GM12872 (cell line): ENCODE measurements around the gene ZNF74.

Experiments used
- TF ChIP-seq, protein P1 (sequence below): IDR thresholded peaks from 3 replicates; pipeline ENCODE4 v1.5.1; 2011; ENCODE audit warnings: low read depth, mild to moderate bottlenecking, low read length, moderate library complexity; ENCODE audit not compliant: insufficient read depth

Gene ZNF74

DNA sequence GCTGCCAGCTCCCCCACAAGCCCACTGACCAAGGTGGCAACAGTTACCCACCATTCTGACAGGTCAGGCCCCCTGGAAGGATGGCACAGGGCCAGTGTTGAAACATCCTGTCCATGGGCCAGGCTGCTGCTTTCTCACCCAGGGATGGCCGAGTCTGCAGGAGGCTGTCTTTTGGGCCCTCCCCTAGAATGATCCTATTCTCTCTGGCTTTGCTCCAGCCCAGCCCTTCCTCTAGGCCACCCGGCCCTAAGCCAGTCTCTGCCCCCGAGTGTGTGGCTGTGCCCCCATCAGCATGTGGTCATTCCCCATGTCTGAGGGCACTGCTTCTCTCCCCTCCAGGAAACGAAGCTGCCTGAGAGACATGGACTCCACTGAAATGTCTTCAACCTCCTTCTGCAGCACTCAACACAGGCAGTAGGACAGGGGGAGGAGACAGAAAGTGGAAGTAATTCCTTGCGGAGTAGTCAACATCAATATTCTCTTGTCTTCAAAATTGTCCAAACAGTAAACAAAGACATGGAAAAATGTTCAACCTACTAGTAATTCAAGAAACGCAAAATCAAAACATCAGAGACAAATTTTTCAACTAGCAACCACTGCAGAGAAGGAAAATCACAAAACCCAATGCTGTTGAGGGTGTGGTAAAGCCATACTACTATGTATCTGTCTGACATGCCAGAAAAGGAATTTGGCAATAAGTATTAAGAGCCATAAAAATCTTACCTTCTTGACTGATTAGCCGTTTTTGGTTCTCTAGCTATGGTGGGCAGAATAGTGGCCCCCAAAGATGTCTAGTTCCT, 48.7 kb downstream of the ZNF74 start:
- TF ChIP-seq, protein P1, sequence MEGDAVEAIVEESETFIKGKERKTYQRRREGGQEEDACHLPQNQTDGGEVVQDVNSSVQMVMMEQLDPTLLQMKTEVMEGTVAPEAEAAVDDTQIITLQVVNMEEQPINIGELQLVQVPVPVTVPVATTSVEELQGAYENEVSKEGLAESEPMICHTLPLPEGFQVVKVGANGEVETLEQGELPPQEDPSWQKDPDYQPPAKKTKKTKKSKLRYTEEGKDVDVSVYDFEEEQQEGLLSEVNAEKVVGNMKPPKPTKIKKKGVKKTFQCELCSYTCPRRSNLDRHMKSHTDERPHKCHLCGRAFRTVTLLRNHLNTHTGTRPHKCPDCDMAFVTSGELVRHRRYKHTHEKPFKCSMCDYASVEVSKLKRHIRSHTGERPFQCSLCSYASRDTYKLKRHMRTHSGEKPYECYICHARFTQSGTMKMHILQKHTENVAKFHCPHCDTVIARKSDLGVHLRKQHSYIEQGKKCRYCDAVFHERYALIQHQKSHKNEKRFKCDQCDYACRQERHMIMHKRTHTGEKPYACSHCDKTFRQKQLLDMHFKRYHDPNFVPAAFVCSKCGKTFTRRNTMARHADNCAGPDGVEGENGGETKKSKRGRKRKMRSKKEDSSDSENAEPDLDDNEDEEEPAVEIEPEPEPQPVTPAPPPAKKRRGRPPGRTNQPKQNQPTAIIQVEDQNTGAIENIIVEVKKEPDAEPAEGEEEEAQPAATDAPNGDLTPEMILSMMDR: no peak

DNA sequence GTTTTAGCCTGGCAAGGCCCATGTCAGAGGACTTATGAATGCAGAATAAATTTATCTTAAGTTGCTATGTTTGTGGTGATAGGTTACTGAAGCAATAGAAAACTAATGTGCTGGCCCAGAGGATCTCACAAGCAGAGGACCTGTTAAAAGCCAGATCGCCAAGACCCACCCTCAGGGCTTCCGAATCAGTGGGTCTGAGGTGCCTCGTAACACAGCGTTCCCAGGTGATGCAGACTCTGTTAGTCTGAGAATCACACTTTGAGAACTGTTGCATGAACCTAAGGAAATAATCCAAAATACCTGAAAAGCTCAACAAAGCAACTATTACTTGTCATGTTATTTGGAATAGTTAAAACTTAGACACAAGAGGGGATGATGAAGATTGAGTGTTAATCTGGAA, 50.4 kb downstream of the ZNF74 start:
- TF ChIP-seq, protein P1: no peak

DNA sequence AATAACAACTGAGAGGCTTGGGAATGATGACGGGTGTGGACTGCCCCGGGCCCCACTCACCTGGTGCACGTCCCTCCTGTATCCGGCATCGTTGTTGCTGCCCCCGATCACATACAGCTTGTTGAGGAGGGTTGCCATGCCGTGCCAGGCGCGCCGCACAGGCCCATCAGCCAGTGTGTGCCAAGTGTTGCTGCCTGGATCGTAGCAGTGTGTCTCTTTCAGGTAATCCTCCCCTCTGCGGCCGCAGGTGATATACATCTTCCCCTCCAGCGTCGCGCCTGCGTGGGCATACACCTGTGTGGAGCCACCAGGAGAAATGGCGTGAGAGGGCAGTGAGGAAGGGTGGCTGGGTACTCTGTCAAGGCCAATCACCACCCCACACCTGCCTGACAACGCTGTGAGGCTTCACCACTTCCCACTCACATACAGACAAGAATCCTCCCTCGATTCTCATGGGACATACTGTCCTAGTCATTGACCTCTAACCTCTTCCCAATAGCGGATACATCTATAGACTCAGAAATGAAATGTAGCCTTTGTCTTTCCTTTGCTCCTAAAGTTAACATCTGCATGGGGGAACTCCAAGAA, 52.5 kb downstream of the ZNF74 start:
- TF ChIP-seq, protein P1: no peak

DNA sequence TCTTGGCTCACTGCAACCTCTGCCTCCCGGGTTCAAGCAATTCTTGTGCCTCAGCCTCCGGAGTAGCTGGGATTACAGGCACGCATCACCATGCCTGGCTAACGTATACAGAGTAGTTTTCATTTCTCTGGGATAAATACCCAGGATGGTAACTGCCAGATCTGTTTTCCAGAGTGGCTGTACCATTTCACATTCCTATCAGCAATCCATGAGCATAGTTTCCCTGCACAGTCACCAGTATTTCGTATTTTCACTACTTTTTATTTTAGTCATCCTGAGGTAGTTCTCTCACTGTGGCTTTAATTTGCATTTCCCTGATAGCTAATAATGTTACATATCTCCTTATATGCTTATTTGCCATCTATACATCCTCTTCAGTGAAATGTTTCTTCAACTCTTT, 54.7 kb downstream of the ZNF74 start:
- TF ChIP-seq, protein P1: no peak

DNA sequence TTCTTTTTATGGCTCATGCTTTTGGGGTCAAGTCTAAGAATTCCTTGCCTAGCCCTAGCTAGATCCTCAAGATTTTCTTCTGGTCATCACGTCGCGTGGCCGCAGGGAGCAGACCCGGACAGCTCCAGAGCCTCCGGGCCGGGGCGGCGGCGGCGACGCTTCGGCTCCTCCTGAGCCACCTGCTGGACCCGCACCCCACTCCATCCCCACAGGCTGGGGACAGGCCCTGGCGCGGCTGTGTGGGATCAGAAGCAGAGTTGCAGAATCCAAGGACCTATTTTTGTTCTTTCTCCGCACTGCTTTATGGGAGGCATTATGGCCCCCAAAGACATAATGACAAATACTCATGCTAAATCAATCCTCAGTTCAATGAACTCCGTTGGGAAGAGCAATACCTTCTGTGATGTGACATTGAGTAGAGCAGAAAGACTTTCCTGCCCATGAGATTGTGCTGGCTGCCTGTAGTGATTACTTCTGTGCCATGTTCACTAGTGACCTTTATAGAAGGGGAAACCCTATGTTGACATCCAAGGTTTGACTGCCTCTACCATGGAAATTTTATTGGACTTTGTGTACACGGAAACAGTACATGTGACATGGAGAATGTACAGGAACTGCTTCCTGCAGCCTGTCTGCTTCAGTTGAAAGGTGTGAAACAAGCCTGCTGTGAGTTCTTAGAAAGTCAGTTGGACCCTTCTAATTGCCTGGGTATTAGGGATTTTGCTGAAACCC, 56.0 kb downstream of the ZNF74 start:
- TF ChIP-seq, protein P1: no peak

DNA sequence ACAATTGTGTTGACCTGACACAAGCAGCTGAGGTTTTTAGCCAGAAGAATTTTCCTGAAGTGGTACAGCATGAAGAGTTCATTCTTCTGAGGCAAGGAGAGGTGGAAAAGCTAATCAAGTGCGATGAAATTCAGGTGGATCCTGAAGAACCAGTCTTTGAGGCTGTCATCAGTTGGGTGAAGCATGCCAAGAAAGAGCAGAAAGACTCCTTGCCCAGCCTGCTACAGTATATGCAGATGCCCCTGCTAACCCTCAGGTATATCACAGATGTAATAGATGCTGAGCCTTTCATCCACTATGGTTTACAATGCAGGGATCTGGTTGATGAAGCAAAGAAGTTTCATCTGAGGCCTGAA, 56.6 kb downstream of the ZNF74 start:
- TF ChIP-seq, protein P1: no peak

DNA sequence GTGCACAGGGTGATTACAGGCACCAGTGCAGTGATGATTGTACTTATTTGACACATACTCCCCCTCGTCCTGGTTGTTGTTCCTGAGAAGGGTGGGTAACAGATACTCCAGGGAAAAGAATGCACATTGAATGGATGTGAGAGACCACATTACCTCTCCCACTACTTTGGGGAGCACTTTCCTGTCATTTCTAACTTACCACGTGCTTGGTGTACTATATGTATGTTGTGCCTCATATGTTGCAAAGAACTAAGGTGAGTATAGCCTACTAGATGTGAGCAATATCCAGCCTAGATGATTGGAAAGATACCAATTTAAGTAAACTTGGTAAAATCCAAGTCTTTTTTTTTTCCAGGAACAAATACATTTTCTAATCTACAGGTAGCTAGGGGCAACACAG, 58.0 kb downstream of the ZNF74 start:
- TF ChIP-seq, protein P1: no peak
